ENCODE data around the gene CLDN3. TPM values are rescaled to one million over a fixed set of nuclear protein-coding genes. Genes with fewer than 3 reads are reported as not detected.
A peak's percentile ranks its signal among the peaks of the same experiment; 100 is the strongest.

Gene CLDN3
- total RNA-seq, 1 donor from 2014 or later: not detected

DNA sequence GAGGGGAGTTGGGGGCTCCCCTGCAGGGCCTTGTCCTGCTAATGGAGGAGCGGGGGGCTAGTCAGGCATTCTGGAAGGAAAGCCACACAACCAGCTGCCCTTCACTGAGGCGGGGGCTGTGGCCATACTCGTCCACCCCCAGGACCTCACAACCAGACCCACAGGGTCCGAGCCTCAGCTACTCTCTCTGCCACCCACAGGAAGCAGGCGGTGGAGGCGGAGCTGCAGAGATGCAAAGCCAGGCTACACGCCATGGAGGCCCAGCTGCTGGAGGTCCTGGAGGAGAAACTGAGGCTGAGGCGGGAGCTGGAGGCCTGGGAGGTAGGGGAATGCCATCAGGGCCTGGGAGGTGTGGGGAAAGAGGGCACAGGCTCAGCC lies 34.6 kb downstream of the CLDN3 start:
- Histone ChIP-seq H3K4me1 (peaks cover 9 to 16% of the 10 kb centered on the region in 2 donors), H3K4me3 (no peak overlapping the region), H3K9me3 (no peaks in the 10 kb centered on the region), H3K27me3 (no peaks in the 10 kb centered on the region), H3K36me3 (peaks cover 6 to 11% of the 10 kb centered on the region in 2 donors), H3K27ac (peak overlapping the region in 1 of 2 donors; percentile 72)
- intact Hi-C loops (cut with DNase I): loop anchor here (5.0 kb wide), 1 partner anchor 117 kb away; no protein-coding TSS in a partner anchor
- TF ChIP-seq, protein P1, sequence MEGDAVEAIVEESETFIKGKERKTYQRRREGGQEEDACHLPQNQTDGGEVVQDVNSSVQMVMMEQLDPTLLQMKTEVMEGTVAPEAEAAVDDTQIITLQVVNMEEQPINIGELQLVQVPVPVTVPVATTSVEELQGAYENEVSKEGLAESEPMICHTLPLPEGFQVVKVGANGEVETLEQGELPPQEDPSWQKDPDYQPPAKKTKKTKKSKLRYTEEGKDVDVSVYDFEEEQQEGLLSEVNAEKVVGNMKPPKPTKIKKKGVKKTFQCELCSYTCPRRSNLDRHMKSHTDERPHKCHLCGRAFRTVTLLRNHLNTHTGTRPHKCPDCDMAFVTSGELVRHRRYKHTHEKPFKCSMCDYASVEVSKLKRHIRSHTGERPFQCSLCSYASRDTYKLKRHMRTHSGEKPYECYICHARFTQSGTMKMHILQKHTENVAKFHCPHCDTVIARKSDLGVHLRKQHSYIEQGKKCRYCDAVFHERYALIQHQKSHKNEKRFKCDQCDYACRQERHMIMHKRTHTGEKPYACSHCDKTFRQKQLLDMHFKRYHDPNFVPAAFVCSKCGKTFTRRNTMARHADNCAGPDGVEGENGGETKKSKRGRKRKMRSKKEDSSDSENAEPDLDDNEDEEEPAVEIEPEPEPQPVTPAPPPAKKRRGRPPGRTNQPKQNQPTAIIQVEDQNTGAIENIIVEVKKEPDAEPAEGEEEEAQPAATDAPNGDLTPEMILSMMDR (IDR thresholded peaks at IDR 0.05): no peak
- no peak for DNase-seq (ENCODE audit: low spot score in 2 of 2)

DNA sequence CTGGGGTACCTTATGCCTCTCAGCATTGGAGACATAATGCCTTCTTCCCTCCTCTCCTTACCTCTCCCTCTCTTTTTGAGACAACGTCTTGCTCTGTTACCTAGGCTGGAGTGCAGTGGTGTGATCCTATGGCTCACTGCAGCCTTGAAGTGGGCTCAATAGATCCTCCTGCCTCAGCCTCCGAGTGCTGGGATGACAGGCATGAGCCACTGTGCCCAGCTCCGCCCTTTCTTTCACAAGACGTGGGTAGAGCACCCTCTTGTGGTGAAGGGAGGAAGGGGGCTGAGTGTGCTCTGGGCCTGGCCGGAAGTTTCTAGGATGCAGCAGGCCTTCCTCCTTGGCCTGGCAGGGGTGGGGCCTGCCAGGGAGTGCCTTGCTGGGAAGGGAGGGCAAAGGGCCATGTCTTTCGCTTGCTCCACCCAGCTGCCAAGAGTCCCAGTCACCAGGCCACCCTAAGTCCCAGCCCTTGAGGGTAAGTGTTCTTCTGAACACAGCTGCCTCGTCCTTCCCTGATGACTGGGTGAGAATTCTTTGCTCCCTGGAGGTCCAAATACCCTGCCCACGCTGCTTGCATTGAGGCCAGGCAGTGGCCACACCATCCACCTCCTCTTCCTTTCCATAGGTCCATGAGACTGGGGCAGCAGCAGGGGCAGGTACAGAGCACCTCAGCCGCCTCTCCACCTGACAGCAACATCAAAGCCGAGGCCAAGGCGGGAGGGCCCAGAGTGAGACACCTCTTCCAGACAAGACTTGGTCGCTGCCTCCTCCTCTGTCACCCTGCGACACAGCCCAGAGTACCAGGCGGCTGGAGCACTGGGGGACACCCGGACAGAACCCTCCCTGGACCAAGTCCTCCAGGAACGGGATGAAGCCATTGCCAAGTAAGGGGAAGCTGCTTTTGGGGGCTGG lies 35.2 kb downstream of the CLDN3 start:
- H3K9me3 ChIP-seq: no peaks in the 10 kb centered on the region
- no peak overlapping the region for H3K4me3 ChIP-seq
- H3K27me3 ChIP-seq: no peaks in the 10 kb centered on the region
- TF ChIP-seq, protein P1 (IDR thresholded peaks at IDR 0.05): peak; percentile 65 to 76 (median 70)
- peak in 1 of 2 donors; percentile 93 for DNase-seq (ENCODE audit: low spot score in 2 of 2)
- H3K36me3 ChIP-seq: peaks cover 6 to 11% of the 10 kb centered on the region in 2 donors
- peaks cover 9 to 16% of the 10 kb centered on the region in 2 donors for H3K4me1 ChIP-seq
- peak overlapping the region in 1 of 2 donors; percentile 72 for H3K27ac ChIP-seq
- intact Hi-C loops (cut with DNase I): loop anchor here (5.0 kb wide), 1 partner anchor 117 kb away; no protein-coding TSS in a partner anchor

GRCh38 chr7:73732397-73732796 lies 37.7 kb downstream of the CLDN3 start:
- H3K9me3 ChIP-seq: no peaks in the 10 kb centered on the region
- no peak overlapping the region for H3K4me3 ChIP-seq
- H3K27me3 ChIP-seq: no peaks in the 10 kb centered on the region
- DNase-seq (ENCODE audit: low spot score in 2 of 2): no peak
- TF ChIP-seq, protein P1 (IDR thresholded peaks at IDR 0.05): no peak
- peaks cover 6 to 11% of the 10 kb centered on the region in 2 donors for H3K36me3 ChIP-seq
- intact Hi-C loops (cut with DNase I): no loop called here
- no peak overlapping the region for H3K27ac ChIP-seq
- peaks cover under 1 to 4% of the 10 kb centered on the region in 2 donors for H3K4me1 ChIP-seq

DNA sequence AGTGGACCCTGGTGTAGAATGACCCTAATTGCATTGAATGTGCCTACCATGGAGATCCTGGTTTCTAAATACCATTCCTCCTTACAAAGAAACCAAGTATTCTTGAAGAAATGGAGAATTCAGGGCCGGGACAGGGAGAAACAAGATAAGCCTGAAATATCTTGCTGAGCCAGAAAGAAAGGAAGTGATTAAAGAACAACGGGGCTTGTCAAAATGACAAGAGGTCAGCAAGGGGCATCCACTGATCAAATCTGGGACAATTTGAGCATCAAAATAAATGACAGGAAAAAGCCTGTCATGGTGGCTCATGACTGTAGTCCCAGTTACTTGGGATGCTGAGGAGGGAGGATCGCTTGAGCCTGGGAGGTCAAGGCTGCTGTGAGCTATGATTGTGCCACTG lies 39.6 kb downstream of the CLDN3 start:
- intact Hi-C loops (cut with DNase I): no loop called here
- TF ChIP-seq, protein P1 (IDR thresholded peaks at IDR 0.05): no peak
- Histone ChIP-seq H3K4me1 (peaks cover 0 to 3% of the 10 kb centered on the region in 2 donors), H3K27me3 (no peaks in the 10 kb centered on the region), H3K36me3 (no peaks in the 10 kb centered on the region), H3K27ac (no peak overlapping the region), H3K9me3 (no peaks in the 10 kb centered on the region), H3K4me3 (no peak overlapping the region)
- no peak for DNase-seq (ENCODE audit: low spot score in 2 of 2)

GRCh38 chr7:73728551-73728950 lies 41.5 kb downstream of the CLDN3 start:
- DNase-seq (ENCODE audit: low spot score in 2 of 2): no peak
- H3K4me3 ChIP-seq: no peak overlapping the region
- no peaks in the 10 kb centered on the region for H3K27me3 ChIP-seq
- TF ChIP-seq, protein P1 (IDR thresholded peaks at IDR 0.05): no peak
- H3K36me3 ChIP-seq: no peaks in the 10 kb centered on the region
- no peak overlapping the region for H3K27ac ChIP-seq
- H3K9me3 ChIP-seq: no peaks in the 10 kb centered on the region
- intact Hi-C loops (cut with DNase I): no loop called here
- no peaks in the 10 kb centered on the region for H3K4me1 ChIP-seq

Data from ascending aorta (tissue), 2 donors.